Tibial artery (tissue), 4 donors: ENCODE measurements around the gene FOXA1.

Experiments used
- DNase-seq, 2 donors: peaks; one replicate each; pipeline ENCODE4 v3.0.0-alpha.2; 2019
- H3K27ac ChIP-seq, 2 donors: fragments of 200-600 bp; sonication (generic) in 1 of 2; 1 replicate in 1 of 2; 2 replicates in 1 of 2; pipeline ENCODE4 v1.5.1; 2018 to 2019; ENCODE audit warnings: mild to moderate bottlenecking in 1 of 2
- H3K27me3 ChIP-seq, 2 donors: fragments of 200-600 bp; sonication (generic) in 1 of 2; one replicate each; pipeline versions ENCODE4 v1.5.1 to v1.6.0; 2016 to 2019
- H3K36me3 ChIP-seq, 3 donors: fragments of 200-600 bp; sonication (generic) in 2 of 3; one replicate each; pipeline ENCODE4 v1.5.1; 2016 to 2019; ENCODE audit warnings: mild to moderate bottlenecking in 2 of 3
- H3K4me1 ChIP-seq, 4 donors: fragments of 200-600 bp; sonication (generic) in 2 of 4; 1 replicate in 3 of 4; 2 replicates in 1 of 4; pipeline ENCODE4 v1.5.1; 2016 to 2019
- H3K4me3 ChIP-seq, 2 donors: fragments of 200-600 bp; sonication (generic) in 1 of 2; 1 replicate in 1 of 2; 2 replicates in 1 of 2; pipeline ENCODE4 v1.5.1; 2018 to 2019; ENCODE audit warnings: mild to moderate bottlenecking in 2 of 2
- H3K9me3 ChIP-seq, 3 donors: fragments of 200-600 bp; sonication (generic) in 1 of 3; one replicate each; pipeline ENCODE4 v1.5.1; 2016 to 2019
- intact Hi-C: fragments of 100-400 bp; cut with DNase I; formaldehyde crosslinking; loops from one replicate; pipeline ENCODE4 v1.15.0; 2023; ENCODE audit warnings: low total_unique reads
- TF ChIP-seq, protein P1 (sequence below), 2 experiments: fragments of 200-600 bp in 1 of 2; fragments of 450-650 bp in 1 of 2; IDR thresholded peaks; one replicate each; pipeline ENCODE4 v1.5.1; 2017 to 2019; ENCODE audit warnings: antibody characterized with exemption in 2 of 2, mild to moderate bottlenecking in 1 of 2, moderate library complexity in 1 of 2

The FOXA1 gene

GRCh38 chr14:37594971-37595808 is at the start of gene FOXA1, which contains the start of gene TTC6:
TSS of gene FOXA1 (minus strand) at chr14:37595249. CDS start at chr14:37594972, 277 bp downstream.
TSS of gene TTC6 (plus strand) at chr14:37595629. CDS start at chr14:37622065, 26,436 bp downstream.
- no peak for DNase-seq
- Histone ChIP-seq H3K9me3 (no peaks in the 10 kb centered on the region), H3K27ac (no peak within 1 kb of the TSS), H3K4me3 (peak within 1 kb of the TSS; percentile 43 to 52), H3K27me3 (peaks cover 29 to 98% of the 10 kb centered on the region in 2 donors), H3K4me1 (peaks cover 0 to 51% (median 42%) of the 10 kb centered on the region in 4 donors), H3K36me3 (no peaks in the 10 kb centered on the region)
- TF ChIP-seq, protein P1, sequence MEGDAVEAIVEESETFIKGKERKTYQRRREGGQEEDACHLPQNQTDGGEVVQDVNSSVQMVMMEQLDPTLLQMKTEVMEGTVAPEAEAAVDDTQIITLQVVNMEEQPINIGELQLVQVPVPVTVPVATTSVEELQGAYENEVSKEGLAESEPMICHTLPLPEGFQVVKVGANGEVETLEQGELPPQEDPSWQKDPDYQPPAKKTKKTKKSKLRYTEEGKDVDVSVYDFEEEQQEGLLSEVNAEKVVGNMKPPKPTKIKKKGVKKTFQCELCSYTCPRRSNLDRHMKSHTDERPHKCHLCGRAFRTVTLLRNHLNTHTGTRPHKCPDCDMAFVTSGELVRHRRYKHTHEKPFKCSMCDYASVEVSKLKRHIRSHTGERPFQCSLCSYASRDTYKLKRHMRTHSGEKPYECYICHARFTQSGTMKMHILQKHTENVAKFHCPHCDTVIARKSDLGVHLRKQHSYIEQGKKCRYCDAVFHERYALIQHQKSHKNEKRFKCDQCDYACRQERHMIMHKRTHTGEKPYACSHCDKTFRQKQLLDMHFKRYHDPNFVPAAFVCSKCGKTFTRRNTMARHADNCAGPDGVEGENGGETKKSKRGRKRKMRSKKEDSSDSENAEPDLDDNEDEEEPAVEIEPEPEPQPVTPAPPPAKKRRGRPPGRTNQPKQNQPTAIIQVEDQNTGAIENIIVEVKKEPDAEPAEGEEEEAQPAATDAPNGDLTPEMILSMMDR (IDR thresholded peaks at IDR 0.05): no peak
- intact Hi-C loops: loop anchor here (10.0 kb wide), 1 partner anchor 350 kb away; no protein-coding TSS in a partner anchor

GRCh38 chr14:37643701-37644100 is 48.7 kb upstream of the FOXA1 start:
- Histone ChIP-seq H3K27me3 (peaks cover 0 to 3% of the 10 kb centered on the region in 2 donors), H3K36me3 (no peaks in the 10 kb centered on the region), H3K4me1 (no peaks in the 10 kb centered on the region), H3K4me3 (no peak overlapping the region), H3K9me3 (no peaks in the 10 kb centered on the region), H3K27ac (no peak overlapping the region)
- no peak for DNase-seq
- TF ChIP-seq, protein P1 (IDR thresholded peaks at IDR 0.05): no peak
- intact Hi-C loops: no loop called here

- TF ChIP-seq, protein P1 (IDR thresholded peaks at IDR 0.05): no peak
- DNase-seq: no peak
- Histone ChIP-seq H3K9me3 (no peaks in the 10 kb centered on the region), H3K36me3 (no peaks in the 10 kb centered on the region), H3K4me3 (no peak overlapping the region), H3K27me3 (peaks cover 0 to 3% of the 10 kb centered on the region in 2 donors), H3K4me1 (no peaks in the 10 kb centered on the region), H3K27ac (no peak overlapping the region)
- intact Hi-C loops: no loop called here
Measured at GRCh38 chr14:37642125-37642524, 47.1 kb upstream of the FOXA1 start.

GRCh38 chr14:37641117-37641516 is 46.1 kb upstream of the FOXA1 start:
- Histone ChIP-seq H3K27ac (no peak overlapping the region), H3K4me1 (no peaks in the 10 kb centered on the region), H3K36me3 (no peaks in the 10 kb centered on the region), H3K27me3 (peaks cover 0 to 3% of the 10 kb centered on the region in 2 donors), H3K4me3 (no peak overlapping the region), H3K9me3 (no peaks in the 10 kb centered on the region)
- intact Hi-C loops: no loop called here
- TF ChIP-seq, protein P1 (IDR thresholded peaks at IDR 0.05): no peak
- no peak for DNase-seq

- TF ChIP-seq, protein P1 (IDR thresholded peaks at IDR 0.05): no peak
- H3K27ac ChIP-seq: no peak overlapping the region
- DNase-seq: no peak
- H3K36me3 ChIP-seq: no peaks in the 10 kb centered on the region
- no peak overlapping the region for H3K4me3 ChIP-seq
- intact Hi-C loops: no loop called here
- H3K4me1 ChIP-seq: no peaks in the 10 kb centered on the region
- peaks cover 0 to 6% of the 10 kb centered on the region in 2 donors for H3K27me3 ChIP-seq
- H3K9me3 ChIP-seq: no peaks in the 10 kb centered on the region
Measured at GRCh38 chr14:37638599-37638998, 43.5 kb upstream of the FOXA1 start.
